OCI-LY3 (cell line): ENCODE data around the gene ZDHHC24.

Experiments
- H2AFZ ChIP-seq: fragments of 200-600, 300-600 bp; shearing (Covaris generic); 2 replicates; pipeline ENCODE4 v1.6.0; 2014; ENCODE audit warnings: antibody characterized with exemption, low read depth, low read length
- H3K27ac ChIP-seq: fragments of 200-600, 300-600 bp; sonication (generic); 2 replicates; pipeline ENCODE4 v1.5.1; 2014; ENCODE audit warnings: mild to moderate bottlenecking, low read length, moderate library complexity, mixed read lengths
- H3K27me3 ChIP-seq: fragments of 200-600, 300-600 bp; sonication (generic); 2 replicates; pipeline ENCODE4 v1.6.1; 2014; ENCODE audit warnings: low read depth, low read length, mixed read lengths
- H3K36me3 ChIP-seq: fragments of 200-600, 300-600 bp; sonication (generic); replicated peaks from 2 replicates; pipeline ENCODE3; 2014; ENCODE audit warnings: low read depth, low read length, mixed read lengths
- H3K4me1 ChIP-seq: fragments of 300-600, 200-600 bp; sonication (generic); 2 replicates; pipeline ENCODE4 v1.6.1; 2014; ENCODE audit warnings: low read length, mixed read lengths
- H3K4me2 ChIP-seq: fragments of 200-600, 300-600 bp; sonication (generic); 2 replicates; pipeline ENCODE4 v1.6.1; 2014; ENCODE audit warnings: low read length, mixed read lengths
- H3K4me3 ChIP-seq: fragments of 300-600, 200-600 bp; sonication (generic); 2 replicates; pipeline ENCODE4 v1.5.1; 2014; ENCODE audit warnings: antibody characterized with exemption, mild to moderate bottlenecking, low read length, moderate library complexity
- H3K79me2 ChIP-seq: fragments of 300-600, 200-600 bp; shearing (Covaris generic); 2 replicates; pipeline ENCODE4 v1.6.1; 2014; ENCODE audit warnings: mild to moderate bottlenecking, low read length, mixed read lengths
- H3K9ac ChIP-seq: fragments of 300-600, 200-600 bp; shearing (Covaris generic); 2 replicates; pipeline ENCODE4 v1.6.0; 2014; ENCODE audit warnings: mild to moderate bottlenecking, low read length, moderate library complexity
- H3K9me3 ChIP-seq: fragments of 200-600, 300-600 bp; shearing (Covaris generic); 2 replicates; pipeline ENCODE4 v1.6.1; 2014; ENCODE audit warnings: low read length, mixed read lengths; ENCODE audit not compliant: insufficient read depth
- H4K20me1 ChIP-seq: fragments of 200-600, 300-600 bp; sonication (generic); 2 replicates; pipeline ENCODE4 v1.6.1; 2016; ENCODE audit warnings: low read length, mixed read lengths; ENCODE audit not compliant: insufficient read depth
- CTCF ChIP-seq: fragments of 200-600, 300-600 bp; sonication (generic); IDR thresholded peaks from 2 replicates; pipeline ENCODE4 v1.5.1; 2014; ENCODE audit warnings: antibody characterized with exemption, low read length, low read depth
- EZH2phosphoT487 ChIP-seq: fragments of 200-600 bp; shearing (Covaris generic); IDR thresholded peaks from 2 replicates; pipeline ENCODE4 v1.6.1; 2018; ENCODE audit warnings: antibody characterized with exemption, mixed run types, low read depth

Gene ZDHHC24

DNA sequence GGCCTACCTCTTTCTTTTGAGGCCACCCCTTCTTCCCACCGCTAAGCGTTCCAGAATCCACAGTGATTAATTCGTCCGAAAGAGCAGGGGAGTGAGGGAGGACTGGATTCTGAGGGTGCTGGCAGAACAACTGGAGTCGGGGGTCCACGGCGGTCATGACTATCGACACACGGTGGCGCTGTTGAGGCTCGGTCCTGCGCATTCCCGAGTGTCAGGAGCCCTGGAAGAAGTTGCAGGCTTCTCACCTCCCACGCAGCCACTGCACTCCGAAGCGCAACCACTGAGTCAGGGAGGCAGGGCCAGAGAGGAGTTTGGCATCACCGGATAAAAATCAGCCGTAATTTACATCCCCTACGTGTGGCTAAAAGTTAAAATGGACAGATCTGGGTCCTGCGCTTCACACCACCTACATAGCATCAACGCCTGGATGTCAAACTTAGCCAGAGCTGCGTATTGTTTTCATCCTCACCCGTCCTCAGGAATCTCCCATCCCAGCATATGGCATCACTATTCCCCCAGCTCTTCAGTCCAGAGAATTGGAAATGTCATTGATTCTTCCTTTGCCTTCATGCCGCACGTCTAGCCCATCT lies 33.3 kb upstream of the ZDHHC24 start:
- Histone ChIP-seq H3K27ac (no peak overlapping the region), H3K27me3 (no peaks in the 10 kb centered on the region), H3K9ac (no peak overlapping the region), H4K20me1 (no peaks in the 10 kb centered on the region), H3K36me3 (no peaks in the 10 kb centered on the region), H3K4me1 (no peaks in the 10 kb centered on the region), H3K9me3 (peaks cover 5% of the 10 kb centered on the region; the same call in 1 of the 2 replicates), H2AFZ (no peak overlapping the region), H3K4me3 (no peak overlapping the region), H3K79me2 (no peaks in the 10 kb centered on the region), H3K4me2 (0 out of 2 replicates have a peak overlapping the region, but pooled peaks have one; percentile 3)
- TF ChIP-seq CTCF (peak; percentile 85), EZH2phosphoT487 (no peak)

DNA sequence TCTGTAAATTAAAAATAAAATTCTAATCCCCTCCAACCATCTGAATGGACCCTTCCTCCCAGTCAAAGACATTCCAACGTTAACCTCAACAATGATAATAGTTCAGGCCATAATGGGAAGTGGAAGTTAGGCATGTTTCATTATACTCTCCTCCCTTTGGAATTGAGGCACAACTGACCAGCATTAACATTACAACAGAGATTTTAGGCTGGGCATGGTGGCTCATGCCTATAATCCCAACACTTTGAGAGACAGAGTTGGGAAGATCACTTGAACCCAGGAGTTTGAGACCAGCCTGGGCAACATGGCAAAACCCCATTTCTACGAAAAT lies 25.0 kb upstream of the ZDHHC24 start:
- Histone ChIP-seq H3K4me1 (no peaks in the 10 kb centered on the region), H3K36me3 (no peaks in the 10 kb centered on the region), H3K27me3 (0 out of 2 replicates have a peak, but pooled peaks cover 5% of the 10 kb centered on the region), H3K9me3 (no peaks in the 10 kb centered on the region), H3K27ac (no peak overlapping the region), H3K4me2 (no peak overlapping the region), H3K9ac (no peak overlapping the region), H3K79me2 (no peaks in the 10 kb centered on the region), H3K4me3 (no peak overlapping the region), H4K20me1 (no peaks in the 10 kb centered on the region), H2AFZ (no peak overlapping the region)
- TF ChIP-seq EZH2phosphoT487 (no peak), CTCF (no peak)

DNA sequence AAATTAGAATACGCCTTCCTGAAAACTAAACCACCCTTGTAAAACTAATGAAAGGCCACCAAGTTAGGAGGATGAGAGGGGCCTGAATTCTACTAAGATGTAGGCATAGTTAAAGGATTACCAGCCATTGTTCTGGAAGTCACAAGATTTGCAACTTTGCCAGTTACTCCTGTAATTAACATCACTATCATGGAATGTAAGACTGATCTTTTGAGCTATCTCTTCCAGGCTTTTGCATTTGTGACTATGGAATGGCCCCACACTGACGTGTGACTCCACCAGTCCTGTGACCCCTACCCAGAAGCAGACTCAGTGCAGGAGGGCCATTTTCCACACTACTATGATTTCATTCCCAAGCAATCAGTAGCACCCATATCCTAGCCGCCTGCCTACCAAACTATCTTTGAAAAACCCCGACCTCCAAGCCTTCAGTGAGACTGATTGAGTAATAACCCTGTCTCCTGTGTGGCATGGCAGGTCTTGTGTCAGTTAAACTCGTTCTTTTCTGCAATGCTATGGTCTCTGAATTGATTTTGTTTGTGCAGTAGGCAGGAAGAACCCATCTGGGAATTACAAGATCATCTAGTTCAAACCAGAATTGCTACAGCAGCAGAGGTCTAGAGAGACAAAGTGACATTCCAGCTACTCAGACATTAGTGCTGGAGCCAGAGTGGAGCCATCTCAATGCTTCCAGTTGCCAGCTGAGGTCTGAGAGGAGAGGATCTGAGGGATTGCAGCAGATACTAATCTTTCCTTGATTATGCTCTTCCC lies 24.4 kb upstream of the ZDHHC24 start:
- TF ChIP-seq EZH2phosphoT487 (no peak), CTCF (no peak)
- H3K36me3 ChIP-seq: no peaks in the 10 kb centered on the region
- no peak overlapping the region for H3K4me2 ChIP-seq
- H3K79me2 ChIP-seq: no peaks in the 10 kb centered on the region
- no peak overlapping the region for H3K4me3 ChIP-seq
- H3K9me3 ChIP-seq: no peaks in the 10 kb centered on the region
- no peak overlapping the region for H3K27ac ChIP-seq
- H4K20me1 ChIP-seq: no peaks in the 10 kb centered on the region
- no peaks in the 10 kb centered on the region for H3K4me1 ChIP-seq
- H2AFZ ChIP-seq: no peak overlapping the region; the same call in 1 of the 2 replicates
- H3K9ac ChIP-seq: no peak overlapping the region
- H3K27me3 ChIP-seq: 0 out of 2 replicates have a peak, but pooled peaks cover 5% of the 10 kb centered on the region

DNA sequence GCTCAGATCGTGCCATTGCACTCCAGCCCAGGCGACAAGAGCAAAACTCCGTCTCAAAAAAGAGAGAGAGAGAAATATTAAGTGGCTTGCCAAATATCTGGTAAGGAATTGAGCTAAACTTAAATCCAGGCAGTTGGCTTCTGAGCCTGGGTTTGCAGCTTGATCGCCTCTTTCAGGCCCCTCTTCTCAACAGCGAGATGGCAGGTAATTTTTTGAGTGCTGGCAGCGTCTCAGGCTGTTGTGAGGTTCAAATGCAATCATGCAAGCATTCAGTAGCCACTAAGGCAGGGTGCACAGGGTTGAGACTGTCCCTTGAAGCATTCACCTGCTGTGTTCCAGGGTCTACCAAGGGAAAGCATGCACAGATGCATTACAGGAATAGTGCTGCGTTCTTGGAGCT lies 23.2 kb upstream of the ZDHHC24 start:
- Histone ChIP-seq H3K9ac (no peak overlapping the region), H3K4me2 (no peak overlapping the region), H3K27me3 (0 out of 2 replicates have a peak, but pooled peaks cover 5% of the 10 kb centered on the region), H3K4me3 (no peak overlapping the region), H3K36me3 (no peaks in the 10 kb centered on the region), H3K79me2 (no peaks in the 10 kb centered on the region), H4K20me1 (no peaks in the 10 kb centered on the region), H3K9me3 (no peaks in the 10 kb centered on the region), H3K4me1 (no peaks in the 10 kb centered on the region), H3K27ac (no peak overlapping the region), H2AFZ (no peak overlapping the region)
- TF ChIP-seq CTCF (no peak), EZH2phosphoT487 (no peak)
